ENCODE data around the gene ADRB2. TPM values are rescaled to one million over a fixed set of nuclear protein-coding genes. Genes with fewer than 3 reads are reported as not detected.

Gene ADRB2
- polyA plus RNA-seq, 4 donors = 0.13 to 0.81 (median 0.29) TPM

DNA sequence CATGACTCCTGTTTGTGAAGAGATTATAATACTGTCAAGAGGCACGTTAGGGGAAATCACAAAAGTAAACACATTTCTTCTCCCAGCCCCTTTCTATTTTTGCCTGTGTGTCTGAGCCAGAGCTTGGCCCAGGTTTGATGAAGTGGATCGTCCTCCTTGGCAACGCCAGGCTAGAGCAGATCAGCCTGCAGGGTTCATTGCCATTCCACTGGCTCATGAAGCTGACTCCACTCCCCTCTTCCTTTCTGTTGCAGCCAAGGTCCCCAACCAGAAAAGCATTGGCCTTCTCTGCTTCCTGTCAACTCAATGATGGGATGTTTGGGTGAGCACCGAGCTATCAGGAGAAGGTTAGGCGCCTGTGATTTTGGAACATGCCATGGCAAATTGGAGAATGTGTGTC lies 3.3 kb downstream of the ADRB2 start:
- DNase-seq (ENCODE audit: low read depth in 4 of 4, low spot score in 3 of 4) = no peak

- DNase-seq (ENCODE audit: low read depth in 4 of 4, low spot score in 3 of 4) = no peak
These were observed 3.8 kb downstream of the ADRB2 start for GRCh38 chr5:148830211-148830610.

GRCh38 chr5:148831590-148832565 lies 5.5 kb downstream of the ADRB2 start:
- no peak for DNase-seq (ENCODE audit: low read depth in 4 of 4, low spot score in 3 of 4)

DNA sequence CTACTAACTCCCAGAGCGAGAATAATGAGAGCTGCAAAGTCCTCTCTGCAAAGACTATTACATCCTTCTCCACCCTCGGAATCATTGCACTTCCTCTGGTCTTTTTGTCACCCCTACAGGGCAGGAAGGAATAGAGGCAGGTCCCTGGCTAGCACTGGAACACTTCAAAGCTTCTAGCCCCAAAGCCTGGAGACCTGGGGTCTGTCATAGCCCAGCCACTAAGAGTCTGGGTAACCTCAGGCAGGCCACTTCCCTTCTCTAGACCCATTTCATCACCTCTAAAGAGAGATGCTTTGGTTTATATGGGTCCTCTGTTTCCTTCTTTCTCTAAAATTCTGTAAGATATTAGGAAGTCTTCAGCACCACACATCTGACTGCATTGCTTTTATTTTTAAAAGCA lies 6.7 kb downstream of the ADRB2 start:
- no peak for DNase-seq (ENCODE audit: low read depth in 4 of 4, low spot score in 3 of 4)

GRCh38 chr5:148833925-148834324 lies 7.5 kb downstream of the ADRB2 start:
- DNase-seq (ENCODE audit: low read depth in 4 of 4, low spot score in 3 of 4) = no peak

- no peak for DNase-seq (ENCODE audit: low read depth in 4 of 4, low spot score in 3 of 4)
These were observed 8.3 kb downstream of the ADRB2 start for GRCh38 chr5:148834689-148835088.

GRCh38 chr5:148836272-148837250 lies 10.2 kb downstream of the ADRB2 start:
- DNase-seq (ENCODE audit: low read depth in 4 of 4, low spot score in 3 of 4) = no peak

DNA sequence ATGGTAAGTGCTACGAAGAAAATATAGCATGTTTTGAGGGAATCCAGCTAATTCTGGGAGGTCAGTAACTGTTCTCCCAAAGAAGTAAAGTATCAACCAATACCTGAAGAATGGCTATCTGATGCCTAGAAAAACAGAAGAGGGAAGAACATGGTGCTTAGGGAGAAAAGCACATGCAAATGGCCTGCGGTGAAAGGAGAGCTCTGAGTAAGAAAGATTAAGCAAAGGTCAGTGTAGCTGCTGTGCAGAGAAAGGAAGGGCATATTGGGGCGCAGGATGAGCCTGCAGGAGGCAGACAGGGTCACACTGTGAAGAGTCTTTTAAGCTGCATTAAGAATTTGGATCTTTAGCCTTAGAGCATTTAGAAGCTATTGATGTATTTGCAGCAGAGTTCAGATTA lies 11.0 kb downstream of the ADRB2 start:
- no peak for DNase-seq (ENCODE audit: low read depth in 4 of 4, low spot score in 3 of 4)

DNA sequence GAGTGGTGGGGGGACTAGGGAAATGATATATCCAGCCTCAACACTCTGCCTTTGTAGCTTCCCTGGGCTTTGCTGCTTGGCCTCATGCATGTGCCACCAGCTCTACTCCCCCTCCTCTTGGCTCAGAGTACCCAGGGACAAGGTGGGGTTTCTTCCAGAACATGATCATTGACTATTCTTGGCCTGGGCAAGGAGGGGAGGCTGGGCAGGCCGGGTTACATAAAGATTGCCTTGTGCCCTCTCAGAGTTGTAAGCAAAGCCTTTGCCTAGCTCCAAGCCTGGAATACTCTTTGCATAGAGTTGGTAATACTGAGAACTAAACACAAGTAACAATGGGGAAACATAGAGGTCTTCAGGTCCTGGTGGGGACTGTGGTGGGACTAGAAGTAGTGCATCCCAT lies 11.9 kb downstream of the ADRB2 start:
- no peak for DNase-seq (ENCODE audit: low read depth in 4 of 4, low spot score in 3 of 4)

- no peak for DNase-seq (ENCODE audit: low read depth in 4 of 4, low spot score in 3 of 4)
These were observed 13.5 kb downstream of the ADRB2 start for GRCh38 chr5:148839960-148840359.

DNA sequence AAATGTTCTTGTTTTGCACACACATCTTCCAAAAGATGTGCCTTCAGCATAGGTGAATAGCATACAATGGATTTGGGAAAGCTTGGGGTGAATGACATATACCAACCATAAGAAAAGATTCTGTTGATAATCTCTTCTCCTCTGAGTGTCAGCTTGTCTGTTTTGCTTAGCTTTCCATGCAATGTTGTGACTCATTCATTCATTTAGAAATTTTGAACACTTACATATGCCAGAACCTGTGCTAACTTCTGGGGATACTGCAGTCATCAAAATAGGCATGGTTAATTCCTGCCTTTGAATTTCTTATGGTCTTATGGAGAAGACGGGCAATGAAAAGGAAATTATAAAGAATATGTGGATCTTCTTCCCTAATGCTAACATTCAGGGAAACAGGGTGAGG lies 14.1 kb downstream of the ADRB2 start:
- no peak for DNase-seq (ENCODE audit: low read depth in 4 of 4, low spot score in 3 of 4)

DNA sequence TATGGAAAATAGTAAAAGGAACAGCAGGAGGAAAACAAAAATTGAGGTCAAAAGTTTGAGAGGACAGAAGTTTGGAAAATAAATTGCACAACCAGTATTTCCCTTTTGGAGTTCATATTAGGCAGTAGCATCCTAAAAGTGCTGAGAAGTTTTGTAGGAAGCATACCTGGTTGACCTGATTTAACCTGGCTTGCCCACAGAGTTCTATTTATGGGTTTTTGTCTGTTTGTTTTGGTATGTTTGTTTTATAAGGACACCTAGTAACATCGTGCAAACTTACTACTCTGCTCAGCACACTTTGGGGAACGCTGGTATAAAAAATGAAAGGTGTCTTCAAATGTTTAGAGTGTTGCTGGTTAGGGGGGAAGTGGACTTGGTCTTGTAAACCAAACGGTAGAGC lies 15.1 kb downstream of the ADRB2 start:
- DNase-seq (ENCODE audit: low read depth in 4 of 4, low spot score in 3 of 4) = no peak

- DNase-seq (ENCODE audit: low read depth in 4 of 4, low spot score in 3 of 4) = no peak
These were observed 15.8 kb downstream of the ADRB2 start for GRCh38 chr5:148842161-148842560.

DNA sequence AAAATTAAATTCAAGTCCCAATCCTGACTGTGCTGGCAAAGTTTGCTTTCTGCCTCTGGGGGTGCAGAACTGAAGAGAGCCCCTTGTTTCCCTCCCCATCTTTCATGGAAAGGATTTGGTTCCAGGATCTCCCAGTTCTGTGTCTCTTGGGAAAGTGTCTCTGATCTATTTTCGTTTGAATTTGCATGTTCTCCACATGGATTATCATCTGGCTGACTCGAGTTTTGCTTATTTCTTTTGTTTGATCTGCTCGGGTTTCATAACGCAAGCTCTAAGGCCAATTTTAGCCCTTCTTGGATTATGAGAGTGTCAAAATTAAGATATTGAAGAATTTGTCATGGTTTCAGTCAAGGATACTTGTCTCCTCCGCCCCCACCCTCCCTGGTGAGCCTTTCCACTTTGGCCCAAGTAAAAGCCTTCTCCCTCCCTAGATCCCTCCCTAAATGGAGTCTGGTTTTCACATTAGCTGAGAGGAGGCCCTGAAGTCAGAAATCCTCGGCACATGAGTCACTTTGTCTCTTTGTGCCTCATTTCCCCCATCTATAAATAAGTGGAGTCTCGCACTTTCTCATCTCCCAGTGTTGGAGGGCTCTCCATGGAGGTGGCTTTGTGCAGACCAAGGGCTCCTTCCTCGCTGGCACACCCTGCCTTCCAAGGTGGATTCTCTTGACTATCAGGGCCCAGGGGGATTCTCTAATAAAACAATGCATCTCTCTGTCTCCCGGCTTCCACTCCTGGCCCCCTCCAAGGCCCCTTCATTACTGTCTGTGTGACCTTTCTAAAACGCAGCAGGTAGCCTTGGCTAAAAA lies 17.3 kb downstream of the ADRB2 start:
- no peak for DNase-seq (ENCODE audit: low read depth in 4 of 4, low spot score in 3 of 4)

GRCh38 chr5:148844433-148845280 lies 18.2 kb downstream of the ADRB2 start:
- no peak for DNase-seq (ENCODE audit: low read depth in 4 of 4, low spot score in 3 of 4)

GRCh38 chr5:148846930-148847329 lies 20.5 kb downstream of the ADRB2 start:
- DNase-seq (ENCODE audit: low read depth in 4 of 4, low spot score in 3 of 4) = no peak

DNA sequence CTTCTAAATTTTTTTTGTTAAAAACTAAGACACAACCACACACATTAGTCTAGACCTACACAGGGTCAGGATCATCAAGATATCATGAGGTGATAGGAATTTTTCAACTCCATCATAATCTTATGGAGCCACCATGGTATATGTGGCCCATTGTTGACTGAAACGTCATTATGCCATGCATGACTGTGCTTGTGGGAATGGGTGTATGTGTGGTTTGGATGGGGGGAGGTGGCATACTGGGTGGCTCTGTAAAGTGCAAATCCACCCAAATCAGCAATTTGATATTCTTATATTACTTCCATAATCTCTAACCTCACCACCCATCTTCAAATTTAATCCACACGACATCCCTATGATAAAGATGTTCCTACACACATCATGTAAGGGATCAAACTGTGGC lies 21.0 kb downstream of the ADRB2 start:
- no peak for DNase-seq (ENCODE audit: low read depth in 4 of 4, low spot score in 3 of 4)

DNA sequence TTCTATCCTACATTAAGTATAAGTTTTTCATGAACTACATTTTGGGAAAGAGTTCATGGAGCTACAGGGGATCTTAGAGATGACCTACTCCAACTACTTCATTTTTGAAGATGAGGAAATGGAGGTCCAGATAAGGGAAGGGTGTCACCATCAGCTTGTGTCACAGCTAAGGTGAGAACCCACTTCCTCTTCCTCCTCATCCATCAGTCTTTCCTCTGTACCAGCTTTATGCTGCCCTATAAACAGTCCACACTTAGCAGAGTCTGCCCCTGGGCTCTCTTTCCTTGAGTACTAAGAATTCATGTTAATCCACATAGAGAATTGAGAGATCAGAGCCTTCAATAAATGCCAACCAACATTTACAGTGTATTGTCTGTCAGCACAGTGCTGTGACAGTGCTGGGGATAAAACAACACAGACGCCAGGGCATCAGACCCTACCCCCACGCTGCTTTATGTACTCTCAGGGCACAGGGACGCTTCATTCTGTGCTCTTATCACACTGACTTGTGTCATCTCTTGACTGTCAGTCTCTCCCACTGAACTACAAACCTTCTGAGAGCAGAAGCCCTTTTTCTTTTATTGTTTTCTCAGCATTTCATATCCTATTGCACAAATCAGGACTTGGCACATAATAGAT lies 22.1 kb downstream of the ADRB2 start:
- no peak for DNase-seq (ENCODE audit: low read depth in 4 of 4, low spot score in 3 of 4)

DNA sequence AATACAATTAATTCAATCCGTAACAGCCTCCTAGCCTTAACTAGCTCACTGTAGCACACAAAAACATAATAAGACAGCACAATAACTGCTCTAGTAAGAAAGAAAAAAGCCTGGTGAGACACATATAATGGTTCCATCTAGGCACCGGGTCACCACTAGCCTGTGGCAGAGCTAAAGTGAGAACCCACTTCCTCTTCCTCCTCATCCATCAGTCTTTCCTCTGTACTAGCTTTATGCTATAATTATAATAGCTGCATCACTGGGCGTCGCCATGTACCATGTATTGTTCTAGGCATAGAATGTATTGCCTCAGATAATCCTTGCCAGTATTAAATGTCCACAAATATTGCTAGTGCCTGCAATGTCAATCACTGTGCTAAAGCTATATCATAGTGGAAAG lies 23.1 kb downstream of the ADRB2 start:
- DNase-seq (ENCODE audit: low read depth in 4 of 4, low spot score in 3 of 4) = no peak
